PC-3 (cell line): ENCODE measurements around the gene REXO4. TPM values are rescaled to one million over a fixed set of nuclear protein-coding genes. Genes with fewer than 3 reads are reported as not detected.

Experiments used
- ATAC-seq: fragments of 200-7000 bp; cut with Tn5 transposase; 2 replicates; pipeline ENCODE4 v1.9.1; 2020; ENCODE audit warnings: mild to moderate bottlenecking, moderate library complexity
- BruUV-seq: library from RNA; stranded (reverse); fragments of 400-500 nt; replicated peaks from 2 replicates; lab custom pipeline; 2021; lab: Mats Ljungman, UMichigan
- CTCF ChIA-PET: fragments of 300-600 bp; sonication (Branson Sonifier 250); formaldehyde crosslinking; loops from one replicate; lab custom pipeline; 2022; ENCODE audit warnings: antibody characterized with exemption; lab: Charles Lee
- POLR2A ChIA-PET: fragments of 300-600 bp; sonication (Branson Sonifier 250); formaldehyde crosslinking; loops from one replicate; lab custom pipeline; 2022; ENCODE audit warnings: antibody characterized with exemption; ENCODE audit not compliant: unreplicated experiment; lab: Charles Lee
- DNase-seq: peaks from one replicate; pipeline ENCODE4 v3.0.0-alpha.2; 2015
- H2AFZ ChIP-seq: fragments of 300-600 bp; sonication (generic); 2 replicates; pipeline ENCODE4 v1.6.0; 2016; ENCODE audit warnings: antibody characterized with exemption, low read length
- H3F3A ChIP-seq: fragments of 300-600 bp; sonication (generic); one replicate; pipeline ENCODE4 v1.6.0; 2017; ENCODE audit warnings: antibody characterized with exemption, low read length, control low read depth, mild to moderate bottlenecking; ENCODE audit not compliant: unreplicated experiment
- H3K27ac ChIP-seq: fragments of 300-600 bp; sonication (generic); 2 replicates; pipeline ENCODE4 v1.5.1; 2016; ENCODE audit warnings: mild to moderate bottlenecking, low read length
- H3K27me3 ChIP-seq: fragments of 300-600 bp; sonication (generic); 2 replicates; pipeline ENCODE4 v1.6.1; 2016; ENCODE audit warnings: low read length, mixed read lengths
- H3K36me3 ChIP-seq: fragments of 300-600 bp; sonication (generic); 2 replicates; pipeline ENCODE4 v1.6.1; 2016; ENCODE audit warnings: low read depth, mixed run types, low read length, mixed read lengths
- H3K4me1 ChIP-seq: fragments of 300-600 bp; sonication (generic); 2 replicates; pipeline ENCODE4 v1.5.1; 2016; ENCODE audit warnings: low read length; ENCODE audit not compliant: insufficient read depth
- H3K4me2 ChIP-seq: fragments of 300-600 bp; sonication (generic); 2 replicates; pipeline ENCODE4 v1.6.0; 2016; ENCODE audit warnings: low read length
- H3K4me3 ChIP-seq: fragments of 300-600 bp; sonication (generic); 2 replicates; pipeline ENCODE4 v1.5.1; 2016; ENCODE audit warnings: mild to moderate bottlenecking, low read length, mixed read lengths
- H3K79me2 ChIP-seq: fragments of 300-600 bp; sonication (generic); 2 replicates; pipeline ENCODE4 v1.6.1; 2017; ENCODE audit warnings: low read length, mixed read lengths
- H3K9ac ChIP-seq: fragments of 300-600 bp; sonication (generic); 2 replicates; pipeline ENCODE4 v1.6.0; 2016; ENCODE audit warnings: mild to moderate bottlenecking, low read length
- H3K9me2 ChIP-seq: fragments of 300-600 bp; sonication (generic); replicated peaks from 2 replicates; pipeline ENCODE4 v1.6.1; 2016; ENCODE audit warnings: mixed run types, low read length, mixed read lengths
- H3K9me3 ChIP-seq: fragments of 300-600 bp; sonication (generic); 2 replicates; pipeline ENCODE4 v1.6.1; 2016; ENCODE audit warnings: low read length, mixed read lengths
- H4K20me1 ChIP-seq: fragments of 300-600 bp; sonication (generic); 2 replicates; pipeline ENCODE4 v1.6.1; 2016; ENCODE audit warnings: low read length, mixed read lengths
- EZH2 ChIP-seq: fragments of 300-600 bp; sonication (generic); IDR thresholded peaks from one replicate; pipeline ENCODE4 v1.6.1; 2017; ENCODE audit warnings: antibody characterized with exemption, mild to moderate bottlenecking, low read length; ENCODE audit not compliant: unreplicated experiment
- EZH2phosphoT487 ChIP-seq: fragments of 300-600 bp; sonication (generic); IDR thresholded peaks from 2 replicates; pipeline ENCODE4 v1.6.1; 2018; ENCODE audit warnings: mild to moderate bottlenecking, antibody characterized with exemption, low read length, borderline replicate concordance
- intact Hi-C: fragments of 100-400 bp; cut with micrococcal nuclease; formaldehyde crosslinking; loops from 2 replicates; pipeline ENCODE4 v1.9.0; 2023
- total RNA-seq: library from RNA; depleted of rRNA; stranded (reverse); fragments of >200 nt; gene quantifications from 2 replicates; pipeline ENCODE4 v1.2.3, GENCODE V29; 2014
- TF ChIP-seq, protein P1 (sequence below): fragments of 300-600 bp; sonication (generic); conservative IDR thresholded peaks from 2 replicates; pipeline ENCODE4 v1.5.1; 2017; ENCODE audit warnings: antibody characterized with exemption, low read depth, mild to moderate bottlenecking, low read length

Gene REXO4
- total RNA-seq, 1 experiment from 2014 or later, result 34.1 TPM

DNA sequence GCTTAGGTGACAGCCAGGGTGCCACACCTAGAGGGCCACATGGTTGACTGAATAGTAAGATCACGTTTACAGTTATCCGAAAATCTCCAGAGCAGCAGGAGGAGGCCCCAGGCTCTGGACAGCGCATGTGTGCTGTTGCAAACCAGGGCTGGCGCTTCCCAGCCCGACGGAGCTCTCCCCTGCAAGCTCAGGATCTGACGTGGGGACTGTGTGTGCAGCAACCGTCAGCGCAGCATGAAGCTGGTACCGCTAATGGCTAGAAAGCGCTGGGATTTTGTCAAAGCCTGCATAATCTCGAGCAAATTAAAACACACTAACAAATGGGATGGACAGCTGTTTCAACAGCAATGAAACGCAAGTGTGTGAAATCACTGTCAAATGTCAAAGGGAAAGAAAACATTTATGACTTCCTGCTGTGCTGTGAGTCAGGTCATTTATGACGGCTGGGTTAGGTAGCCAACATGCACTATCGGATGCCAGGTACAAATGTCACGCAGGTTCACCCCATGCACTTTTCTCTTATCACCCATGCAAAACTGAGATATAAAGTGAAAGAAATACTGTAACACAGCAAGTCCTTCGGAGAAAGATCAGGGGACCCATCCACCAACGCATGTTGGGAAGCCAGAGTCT is 49.4 kb downstream of the REXO4 start:
- DNase-seq, result no peak
- ChIA-PET POLR2A (interaction anchor here (1.5 kb wide), 1 partner anchor 17 kb away, joined by 4 read pairs; no protein-coding TSS in a partner anchor), CTCF (no interaction called here)
- H3K9me3 ChIP-seq, result no peaks in the 10 kb centered on the region
- peak; percentile 45 for ATAC-seq
- no peak overlapping the region for H3K9ac ChIP-seq
- no peak for TF ChIP-seq EZH2phosphoT487
- no peak for TF ChIP-seq EZH2
- peaks cover 34% of the 10 kb centered on the region; the same call in 1 of the 2 replicates for H4K20me1 ChIP-seq
- no TSS peak for BruUV-seq
- H3K36me3 ChIP-seq, result peaks cover 11% of the 10 kb centered on the region; the same call in 1 of the 2 replicates
- no peak overlapping the region for H3K27ac ChIP-seq
- H3K4me1 ChIP-seq, result peaks cover 8% of the 10 kb centered on the region; the same call in 1 of the 2 replicates
- no peaks in the 10 kb centered on the region for H3K27me3 ChIP-seq
- H3K4me3 ChIP-seq, result no peak overlapping the region
- no peak overlapping the region for H2AFZ ChIP-seq
- peaks cover 67% of the 10 kb centered on the region for H3K79me2 ChIP-seq
- H3F3A ChIP-seq, result no peaks in the 10 kb centered on the region
- H3K9me2 ChIP-seq, result no peaks in the 10 kb centered on the region
- intact Hi-C loops, result no loop called here
- H3K4me2 ChIP-seq, result no peak overlapping the region

DNA sequence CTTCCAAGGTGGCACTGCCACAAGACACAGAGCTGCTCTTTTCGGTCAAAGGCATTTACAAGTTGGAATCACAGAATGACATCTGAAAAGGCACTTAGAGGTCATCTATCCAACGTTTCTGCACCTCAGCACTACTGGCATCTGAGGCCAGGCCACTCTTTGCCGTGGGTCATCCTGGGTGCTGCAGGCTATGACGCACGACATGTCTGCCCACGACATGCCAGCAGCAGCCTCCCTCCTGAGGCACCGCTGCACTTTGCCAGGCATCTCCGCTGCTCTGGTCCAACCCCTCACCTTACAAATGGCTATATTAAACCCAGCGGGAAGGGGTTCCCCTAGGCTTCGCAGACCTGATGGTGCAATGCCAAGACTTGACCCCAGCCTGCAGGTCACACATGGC is 50.0 kb downstream of the REXO4 start:
- Histone ChIP-seq H3K27ac (no peak overlapping the region), H3K9me2 (no peaks in the 10 kb centered on the region), H3K79me2 (peaks cover 61% of the 10 kb centered on the region), H4K20me1 (peaks cover 31% of the 10 kb centered on the region; the same call in 1 of the 2 replicates), H3K4me3 (no peak overlapping the region), H3F3A (no peaks in the 10 kb centered on the region), H3K9ac (no peak overlapping the region), H3K36me3 (peaks cover 16% of the 10 kb centered on the region; the same call in 1 of the 2 replicates), H3K4me1 (peaks cover 8% of the 10 kb centered on the region; the same call in 1 of the 2 replicates), H3K4me2 (no peak overlapping the region), H2AFZ (no peak overlapping the region), H3K27me3 (no peaks in the 10 kb centered on the region), H3K9me3 (no peaks in the 10 kb centered on the region)
- ATAC-seq, result no peak
- intact Hi-C loops, result no loop called here
- ChIA-PET POLR2A (interaction anchor here (1.5 kb wide), 1 partner anchor 16 kb away, joined by 4 read pairs; no protein-coding TSS in a partner anchor), CTCF (no interaction called here)
- TF ChIP-seq EZH2phosphoT487, result no peak
- no peak for TF ChIP-seq EZH2
- TF ChIP-seq, protein P1, sequence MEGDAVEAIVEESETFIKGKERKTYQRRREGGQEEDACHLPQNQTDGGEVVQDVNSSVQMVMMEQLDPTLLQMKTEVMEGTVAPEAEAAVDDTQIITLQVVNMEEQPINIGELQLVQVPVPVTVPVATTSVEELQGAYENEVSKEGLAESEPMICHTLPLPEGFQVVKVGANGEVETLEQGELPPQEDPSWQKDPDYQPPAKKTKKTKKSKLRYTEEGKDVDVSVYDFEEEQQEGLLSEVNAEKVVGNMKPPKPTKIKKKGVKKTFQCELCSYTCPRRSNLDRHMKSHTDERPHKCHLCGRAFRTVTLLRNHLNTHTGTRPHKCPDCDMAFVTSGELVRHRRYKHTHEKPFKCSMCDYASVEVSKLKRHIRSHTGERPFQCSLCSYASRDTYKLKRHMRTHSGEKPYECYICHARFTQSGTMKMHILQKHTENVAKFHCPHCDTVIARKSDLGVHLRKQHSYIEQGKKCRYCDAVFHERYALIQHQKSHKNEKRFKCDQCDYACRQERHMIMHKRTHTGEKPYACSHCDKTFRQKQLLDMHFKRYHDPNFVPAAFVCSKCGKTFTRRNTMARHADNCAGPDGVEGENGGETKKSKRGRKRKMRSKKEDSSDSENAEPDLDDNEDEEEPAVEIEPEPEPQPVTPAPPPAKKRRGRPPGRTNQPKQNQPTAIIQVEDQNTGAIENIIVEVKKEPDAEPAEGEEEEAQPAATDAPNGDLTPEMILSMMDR, result no peak
- no TSS peak for BruUV-seq
- no peak for DNase-seq

DNA sequence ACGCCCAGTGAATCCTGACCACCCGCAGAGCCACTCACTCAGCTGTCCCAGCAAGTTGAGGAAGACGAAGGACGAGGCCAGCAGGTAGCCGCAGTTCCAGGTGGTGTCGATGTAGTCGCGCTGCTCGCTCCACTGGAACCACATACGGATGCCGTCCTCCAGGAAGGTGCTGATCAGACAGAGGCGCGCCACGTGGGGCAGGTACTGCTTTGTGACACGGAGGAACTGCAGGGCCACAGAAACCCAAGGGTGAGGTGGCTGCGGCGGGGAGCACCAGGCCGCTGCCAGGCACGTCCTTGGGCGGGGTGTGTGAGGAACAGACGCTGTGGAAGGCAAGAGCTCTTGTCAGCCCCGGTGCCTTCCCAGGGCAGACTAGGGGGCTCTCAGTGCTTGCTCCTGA is 50.6 kb downstream of the REXO4 start:
- BruUV-seq, result no TSS peak
- Histone ChIP-seq H3F3A (no peaks in the 10 kb centered on the region), H4K20me1 (peaks cover 29% of the 10 kb centered on the region; the same call in 1 of the 2 replicates), H3K4me2 (no peak overlapping the region), H3K9me3 (no peaks in the 10 kb centered on the region), H2AFZ (no peak overlapping the region), H3K4me3 (no peak overlapping the region), H3K27me3 (no peaks in the 10 kb centered on the region), H3K9me2 (no peaks in the 10 kb centered on the region), H3K9ac (no peak overlapping the region), H3K4me1 (peaks cover 8% of the 10 kb centered on the region; the same call in 1 of the 2 replicates), H3K36me3 (peaks cover 16% of the 10 kb centered on the region; the same call in 1 of the 2 replicates), H3K27ac (no peak overlapping the region), H3K79me2 (peaks cover 55% of the 10 kb centered on the region)
- no peak for TF ChIP-seq EZH2
- no peak for TF ChIP-seq EZH2phosphoT487
- TF ChIP-seq, protein P1, result no peak
- POLR2A ChIA-PET, result no interaction called here
- DNase-seq (no peak), ATAC-seq (no peak)
- CTCF ChIA-PET, result no interaction called here
- intact Hi-C loops, result no loop called here
